ENCODE data around the gene YPEL4. TPM values are rescaled to one million over a fixed set of nuclear protein-coding genes. Genes with fewer than 3 reads are reported as not detected.
"Not testable (repeated sequence)": the region's sequence is repeated elsewhere in the genome, so short reads cannot be mapped to it uniquely, and the experiment has no call there.

The YPEL4 gene
- total RNA-seq, 1 donor from 2014 or later = 0.48 TPM

DNA sequence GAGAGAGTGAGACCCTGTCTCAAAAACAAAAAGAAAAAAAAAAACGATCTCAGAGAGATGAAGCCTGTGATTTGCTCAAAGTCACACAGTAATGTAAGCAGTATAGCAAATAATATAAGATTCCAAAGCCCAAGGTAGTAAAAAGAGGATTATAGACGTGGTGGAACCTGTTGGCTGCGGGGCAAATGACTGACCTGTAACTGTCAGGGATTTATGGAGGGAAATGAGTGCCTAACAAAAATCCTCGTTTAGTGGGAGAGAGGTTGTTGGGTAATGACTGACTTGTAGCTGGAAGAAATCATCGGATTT, 7.1 kb upstream of the YPEL4 start:
- TF ChIP-seq, protein P1, sequence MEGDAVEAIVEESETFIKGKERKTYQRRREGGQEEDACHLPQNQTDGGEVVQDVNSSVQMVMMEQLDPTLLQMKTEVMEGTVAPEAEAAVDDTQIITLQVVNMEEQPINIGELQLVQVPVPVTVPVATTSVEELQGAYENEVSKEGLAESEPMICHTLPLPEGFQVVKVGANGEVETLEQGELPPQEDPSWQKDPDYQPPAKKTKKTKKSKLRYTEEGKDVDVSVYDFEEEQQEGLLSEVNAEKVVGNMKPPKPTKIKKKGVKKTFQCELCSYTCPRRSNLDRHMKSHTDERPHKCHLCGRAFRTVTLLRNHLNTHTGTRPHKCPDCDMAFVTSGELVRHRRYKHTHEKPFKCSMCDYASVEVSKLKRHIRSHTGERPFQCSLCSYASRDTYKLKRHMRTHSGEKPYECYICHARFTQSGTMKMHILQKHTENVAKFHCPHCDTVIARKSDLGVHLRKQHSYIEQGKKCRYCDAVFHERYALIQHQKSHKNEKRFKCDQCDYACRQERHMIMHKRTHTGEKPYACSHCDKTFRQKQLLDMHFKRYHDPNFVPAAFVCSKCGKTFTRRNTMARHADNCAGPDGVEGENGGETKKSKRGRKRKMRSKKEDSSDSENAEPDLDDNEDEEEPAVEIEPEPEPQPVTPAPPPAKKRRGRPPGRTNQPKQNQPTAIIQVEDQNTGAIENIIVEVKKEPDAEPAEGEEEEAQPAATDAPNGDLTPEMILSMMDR (conservative IDR thresholded peaks at IDR 0.05) = no peak
- Mint-ChIP-seq H3K27ac (peak overlapping the region; percentile 92), H3K36me3 (peaks cover 3% of the 10 kb centered on the region), H3K9me3 (no peaks in the 10 kb centered on the region), H3K4me1 (ENCODE audit: unreplicated experiment) (peaks cover 25% of the 10 kb centered on the region), H3K4me3 (peak overlapping the region; percentile 99), H3K27me3 (peaks cover 6% of the 10 kb centered on the region)
- no peak for DNase-seq (ENCODE audit: extremely low spot score, unreplicated experiment)

DNA sequence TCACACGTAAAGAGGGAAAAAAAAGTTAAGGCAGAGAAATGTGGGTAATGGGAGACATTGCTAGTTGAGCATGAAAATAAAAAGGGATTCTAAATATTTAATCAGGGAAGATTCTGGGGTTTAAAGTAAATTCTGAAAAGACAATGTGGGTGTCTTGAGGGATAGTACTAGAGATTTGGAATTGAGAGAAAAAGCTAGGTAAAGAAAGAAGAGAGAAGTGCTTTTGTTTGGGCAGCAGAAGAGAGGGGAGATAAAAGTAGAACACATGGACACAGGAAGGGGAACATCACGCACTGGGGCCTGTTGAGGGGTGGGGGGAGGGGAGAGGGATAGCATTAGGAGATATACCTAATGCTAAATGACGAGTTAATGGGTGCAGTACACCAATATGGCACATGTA, 3.5 kb upstream of the YPEL4 start:
- TF ChIP-seq, protein P1 (conservative IDR thresholded peaks at IDR 0.05) = no peak
- Mint-ChIP-seq H3K9me3 (no peaks in the 10 kb centered on the region), H3K36me3 (peaks cover 3% of the 10 kb centered on the region), H3K27me3 (peaks cover 40% of the 10 kb centered on the region), H3K4me3 (no peak overlapping the region), H3K27ac (peak overlapping the region; percentile 28), H3K4me1 (ENCODE audit: unreplicated experiment) (peaks cover 45% of the 10 kb centered on the region)
- no peak for DNase-seq (ENCODE audit: extremely low spot score, unreplicated experiment)

DNA sequence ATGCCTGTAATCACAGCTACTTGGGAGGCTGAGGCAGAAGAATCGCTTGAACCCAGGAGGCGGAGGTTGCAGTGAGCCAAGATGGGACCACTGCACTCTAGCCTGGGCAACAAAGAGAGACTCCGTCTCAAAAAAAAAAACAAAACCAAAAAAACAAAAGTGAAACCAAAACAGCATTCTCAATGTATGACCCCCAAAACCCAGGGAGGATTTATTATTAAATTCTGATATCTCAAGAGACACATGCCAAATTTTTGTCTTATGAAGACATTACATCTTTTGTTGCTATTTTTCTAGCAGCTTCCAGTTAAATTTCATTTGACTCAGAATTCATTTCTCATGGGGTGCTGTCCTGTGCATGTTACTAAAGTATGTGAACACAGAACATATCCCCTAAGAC, 3.0 kb upstream of the YPEL4 start:
- no peak for DNase-seq (ENCODE audit: extremely low spot score, unreplicated experiment)
- H3K27me3 Mint-ChIP-seq = peaks cover 45% of the 10 kb centered on the region
- H3K27ac Mint-ChIP-seq = peak overlapping the region; percentile 28
- peaks cover 2% of the 10 kb centered on the region for H3K36me3 Mint-ChIP-seq
- H3K4me3 Mint-ChIP-seq = no peak overlapping the region
- TF ChIP-seq, protein P1 (conservative IDR thresholded peaks at IDR 0.05) = no peak
- no peaks in the 10 kb centered on the region for H3K9me3 Mint-ChIP-seq
- H3K4me1 Mint-ChIP-seq (ENCODE audit: unreplicated experiment) = peaks cover 45% of the 10 kb centered on the region

DNA sequence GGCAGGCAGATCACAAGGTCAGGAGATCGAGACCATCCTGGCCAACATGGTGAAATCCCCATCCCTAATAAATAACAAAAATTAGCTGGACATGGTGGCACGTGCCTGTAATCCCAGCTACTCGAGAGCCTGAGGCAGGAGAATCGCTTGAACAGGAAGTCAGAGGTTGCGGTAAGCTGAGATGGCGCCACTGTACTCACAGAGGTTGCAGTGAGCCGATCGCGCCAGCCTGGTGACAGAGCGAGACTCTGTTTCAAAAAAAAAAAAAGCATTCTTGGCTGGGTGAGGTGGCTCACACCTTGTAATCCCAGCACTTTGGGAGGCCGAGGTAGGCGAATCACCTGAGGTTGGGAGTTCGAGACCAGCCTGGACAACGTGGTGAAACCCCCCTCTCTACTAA, 2.5 kb upstream of the YPEL4 start:
- not testable (repeated sequence) for H3K9me3 Mint-ChIP-seq; H3K27ac Mint-ChIP-seq; DNase-seq (ENCODE audit: extremely low spot score, unreplicated experiment); H3K36me3 Mint-ChIP-seq; H3K4me3 Mint-ChIP-seq
- Mint-ChIP-seq H3K4me1 (ENCODE audit: unreplicated experiment) (peaks cover 44% of the 10 kb centered on the region), H3K27me3 (peaks cover 49% of the 10 kb centered on the region)

DNA sequence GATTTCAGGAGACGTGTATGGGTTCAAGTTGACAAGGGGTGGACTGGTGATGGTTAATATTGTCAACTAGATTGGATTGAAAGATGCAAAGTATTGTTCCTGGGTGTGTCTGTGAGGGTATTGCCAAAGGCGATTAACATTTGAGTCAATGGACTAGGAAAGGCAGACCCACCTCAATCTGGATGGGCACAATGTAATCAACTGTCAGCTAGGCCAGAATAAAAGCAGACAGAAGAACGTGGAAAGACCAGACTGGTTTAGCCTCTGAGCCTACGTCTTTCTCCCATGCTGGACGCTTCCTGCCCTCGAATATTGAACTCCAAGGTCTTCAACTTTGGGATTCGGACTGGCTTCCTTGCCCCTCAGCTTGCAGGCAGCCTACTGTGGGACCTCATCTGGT, 1.7 kb upstream of the YPEL4 start:
- Mint-ChIP-seq H3K4me3 (no peak overlapping the region), H3K4me1 (ENCODE audit: unreplicated experiment) (peaks cover 44% of the 10 kb centered on the region), H3K9me3 (no peaks in the 10 kb centered on the region), H3K27me3 (peaks cover 57% of the 10 kb centered on the region), H3K36me3 (no peaks in the 10 kb centered on the region), H3K27ac (no peak overlapping the region)
- TF ChIP-seq, protein P1 (conservative IDR thresholded peaks at IDR 0.05) = no peak
- DNase-seq (ENCODE audit: extremely low spot score, unreplicated experiment) = no peak

DNA sequence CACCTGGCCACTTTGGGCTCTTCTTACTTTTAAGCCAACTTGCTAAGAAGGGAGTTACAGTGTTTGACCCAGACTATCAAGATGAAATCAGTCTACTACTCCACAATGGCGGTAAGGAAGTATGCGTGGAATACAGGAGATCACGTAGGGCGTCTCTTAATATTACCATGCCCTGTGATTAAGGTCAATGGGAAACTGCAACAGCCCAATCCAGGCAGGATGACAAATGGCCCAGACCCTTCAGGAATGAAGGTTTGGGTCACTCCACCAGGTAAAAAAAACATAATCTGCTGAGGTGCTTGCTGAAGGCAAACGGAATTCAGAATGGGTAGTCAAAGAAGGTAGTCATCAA, 1.0 kb upstream of the YPEL4 start:
- Mint-ChIP-seq H3K4me3 (peak overlapping the region; percentile 82), H3K4me1 (ENCODE audit: unreplicated experiment) (peaks cover 49% of the 10 kb centered on the region), H3K27ac (peak overlapping the region; percentile 5), H3K36me3 (no peaks in the 10 kb centered on the region), H3K27me3 (peaks cover 63% of the 10 kb centered on the region), H3K9me3 (no peaks in the 10 kb centered on the region)
- no peak for DNase-seq (ENCODE audit: extremely low spot score, unreplicated experiment)
- TF ChIP-seq, protein P1 (conservative IDR thresholded peaks at IDR 0.05) = no peak

All from type B pancreatic cell (in vitro differentiated cells).